Measurements from ENCODE around the gene CD164. TPM values are rescaled to one million over a fixed set of nuclear protein-coding genes. Genes with fewer than 3 reads are reported as not detected.

CD164 gene
- polyA plus RNA-seq, 1 of the 3 experiments (the other 2 are of a cell fraction) = 83.4 TPM

DNA sequence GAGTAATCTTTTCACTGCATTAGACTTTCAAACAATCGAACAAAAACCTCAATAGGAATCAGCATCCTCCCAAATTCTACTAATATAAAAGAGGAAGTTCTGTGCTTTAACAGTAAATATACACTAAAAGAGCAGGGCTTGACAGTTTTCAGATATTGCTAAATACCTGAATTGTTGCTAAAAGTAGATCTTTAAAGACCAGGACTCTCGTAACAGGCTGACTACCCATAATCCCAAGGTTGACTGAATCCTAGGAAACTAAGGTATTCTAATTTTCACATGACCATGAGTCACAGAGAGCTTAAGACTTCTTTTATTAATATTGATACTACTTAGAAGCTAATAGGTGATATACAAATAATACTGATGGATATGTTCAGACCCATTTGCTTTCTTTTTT is 10.1 kb downstream of the CD164 start:
- ChIA-PET POLR2A (no interaction called here), CTCF (interaction anchor here (1.0 to 1.5 kb wide), 4 partner anchors 11 to 185 kb away, joined by 3 to 6 read pairs (median 3); no protein-coding TSS in a partner anchor)
- no peak for DNase-seq
- WGBS (ENCODE audit: low lambda C conversion rate) = 88% methylated on average over 2 of the region's 2 CpGs
- H3F3A ChIP-seq (replicated peaks; ENCODE audit: insufficient read depth) = peaks cover 14% of the 10 kb centered on the region
- peaks cover 86 to 89% of the 10 kb centered on the region in 2 experiments for H3K36me3 ChIP-seq (replicated peaks in 1 of 2; ENCODE audit: control insufficient read depth in 1 of 2, insufficient read depth in 2 of 2, low read length in 1 of 2)
- H4K20me1 ChIP-seq (ENCODE audit: insufficient read depth) = peaks cover 10% of the 10 kb centered on the region
- no peaks in the 10 kb centered on the region for H3K9me2 ChIP-seq
- peaks cover 46% of the 10 kb centered on the region for H3K79me2 ChIP-seq (ENCODE audit: insufficient read depth)
- no peak overlapping the region for H3K4me3 ChIP-seq (ENCODE audit: low read depth in 2 of 2, low read length in 1 of 2)
- H3K27ac ChIP-seq (ENCODE audit: low read depth in 2 of 2, low read length in 1 of 2) = no peak overlapping the region
- TF ChIP-seq FOXM1 (IDR thresholded peaks at IDR 0.05; ENCODE audit: low read depth) (no peak), POLR2AphosphoS5 (IDR thresholded peaks at IDR 0.05; ENCODE audit: low read depth, low read length) (no peak), YY1 (IDR thresholded peaks at IDR 0.05; ENCODE audit: low read depth) (no peak), NFIC (IDR thresholded peaks at IDR 0.05; ENCODE audit: borderline replicate concordance) (no peak), GATA2 (CRISPR knock-in tag; IDR thresholded peaks at IDR 0.05) (no peak), NRF1 (IDR thresholded peaks at IDR 0.05; ENCODE audit: low read depth, low read length) (no peak), RFX5 (IDR thresholded peaks at IDR 0.05; ENCODE audit: low read length) (no peak), TEAD4 (IDR thresholded peaks at IDR 0.05; ENCODE audit: borderline replicate concordance, insufficient read depth) (no peak), MXI1 (IDR thresholded peaks at IDR 0.05; ENCODE audit: low read depth, low read length) (no peak)
- TF ChIP-seq, protein P1, sequence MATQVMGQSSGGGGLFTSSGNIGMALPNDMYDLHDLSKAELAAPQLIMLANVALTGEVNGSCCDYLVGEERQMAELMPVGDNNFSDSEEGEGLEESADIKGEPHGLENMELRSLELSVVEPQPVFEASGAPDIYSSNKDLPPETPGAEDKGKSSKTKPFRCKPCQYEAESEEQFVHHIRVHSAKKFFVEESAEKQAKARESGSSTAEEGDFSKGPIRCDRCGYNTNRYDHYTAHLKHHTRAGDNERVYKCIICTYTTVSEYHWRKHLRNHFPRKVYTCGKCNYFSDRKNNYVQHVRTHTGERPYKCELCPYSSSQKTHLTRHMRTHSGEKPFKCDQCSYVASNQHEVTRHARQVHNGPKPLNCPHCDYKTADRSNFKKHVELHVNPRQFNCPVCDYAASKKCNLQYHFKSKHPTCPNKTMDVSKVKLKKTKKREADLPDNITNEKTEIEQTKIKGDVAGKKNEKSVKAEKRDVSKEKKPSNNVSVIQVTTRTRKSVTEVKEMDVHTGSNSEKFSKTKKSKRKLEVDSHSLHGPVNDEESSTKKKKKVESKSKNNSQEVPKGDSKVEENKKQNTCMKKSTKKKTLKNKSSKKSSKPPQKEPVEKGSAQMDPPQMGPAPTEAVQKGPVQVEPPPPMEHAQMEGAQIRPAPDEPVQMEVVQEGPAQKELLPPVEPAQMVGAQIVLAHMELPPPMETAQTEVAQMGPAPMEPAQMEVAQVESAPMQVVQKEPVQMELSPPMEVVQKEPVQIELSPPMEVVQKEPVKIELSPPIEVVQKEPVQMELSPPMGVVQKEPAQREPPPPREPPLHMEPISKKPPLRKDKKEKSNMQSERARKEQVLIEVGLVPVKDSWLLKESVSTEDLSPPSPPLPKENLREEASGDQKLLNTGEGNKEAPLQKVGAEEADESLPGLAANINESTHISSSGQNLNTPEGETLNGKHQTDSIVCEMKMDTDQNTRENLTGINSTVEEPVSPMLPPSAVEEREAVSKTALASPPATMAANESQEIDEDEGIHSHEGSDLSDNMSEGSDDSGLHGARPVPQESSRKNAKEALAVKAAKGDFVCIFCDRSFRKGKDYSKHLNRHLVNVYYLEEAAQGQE (IDR thresholded peaks at IDR 0.05; ENCODE audit: low read depth, low read length) = no peak
- TF ChIP-seq, protein P2, sequence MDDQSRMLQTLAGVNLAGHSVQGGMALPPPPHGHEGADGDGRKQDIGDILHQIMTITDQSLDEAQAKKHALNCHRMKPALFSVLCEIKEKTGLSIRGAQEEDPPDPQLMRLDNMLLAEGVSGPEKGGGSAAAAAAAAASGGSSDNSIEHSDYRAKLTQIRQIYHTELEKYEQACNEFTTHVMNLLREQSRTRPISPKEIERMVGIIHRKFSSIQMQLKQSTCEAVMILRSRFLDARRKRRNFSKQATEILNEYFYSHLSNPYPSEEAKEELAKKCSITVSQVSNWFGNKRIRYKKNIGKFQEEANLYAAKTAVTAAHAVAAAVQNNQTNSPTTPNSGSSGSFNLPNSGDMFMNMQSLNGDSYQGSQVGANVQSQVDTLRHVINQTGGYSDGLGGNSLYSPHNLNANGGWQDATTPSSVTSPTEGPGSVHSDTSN (IDR thresholded peaks at IDR 0.05) = no peak
- no peak overlapping the region for H3K9ac ChIP-seq
- no peak overlapping the region for H2AFZ ChIP-seq (ENCODE audit: low read depth)
- no peaks in the 10 kb centered on the region for H3K27me3 ChIP-seq (ENCODE audit: insufficient read depth)
- no peaks in the 10 kb centered on the region for H3K9me3 ChIP-seq
- H3K4me2 ChIP-seq = no peak overlapping the region
- no peaks in the 10 kb centered on the region; a peak in 2 of 4 replicates for H3K4me1 ChIP-seq (ENCODE audit: control insufficient read depth in 1 of 2, insufficient read depth in 2 of 2, low read depth in 1 of 2, low read length in 1 of 2)

DNA sequence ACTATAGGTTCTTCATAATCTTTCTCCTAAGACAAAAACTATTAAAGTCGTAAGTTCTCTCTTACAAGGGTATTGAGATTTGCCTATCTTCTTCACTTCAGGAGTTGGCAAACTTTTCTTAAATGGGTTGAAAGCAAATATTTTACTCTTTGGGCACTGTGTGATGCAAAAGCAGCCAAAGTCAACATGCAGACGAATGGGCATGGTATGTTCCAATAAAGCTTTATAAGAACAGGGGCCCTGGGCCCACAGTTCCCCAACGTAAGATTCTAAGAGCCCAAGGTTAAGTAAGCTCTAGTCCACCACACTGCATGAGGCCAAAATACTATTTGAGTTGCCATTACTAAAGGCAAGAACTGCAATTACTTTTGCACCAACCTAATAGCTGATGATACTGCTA is 11.5 kb downstream of the CD164 start:
- no peak overlapping the region for H3K4me2 ChIP-seq
- no peaks in the 10 kb centered on the region; the same call in 1 of the 2 replicates for H4K20me1 ChIP-seq (ENCODE audit: insufficient read depth)
- H3K27ac ChIP-seq (ENCODE audit: low read depth in 2 of 2, low read length in 1 of 2) = no peak overlapping the region
- H3K9me2 ChIP-seq = no peaks in the 10 kb centered on the region
- WGBS (ENCODE audit: low lambda C conversion rate) = 65% methylated on average over 3 of the region's 3 CpGs
- H3K9me3 ChIP-seq = no peaks in the 10 kb centered on the region
- no peak overlapping the region for H3K4me3 ChIP-seq (ENCODE audit: low read depth in 2 of 2, low read length in 1 of 2)
- POLR2A ChIA-PET = no interaction called here
- TF ChIP-seq EZH2phosphoT487 (IDR thresholded peaks at IDR 0.05; ENCODE audit: borderline replicate concordance, low read depth) (no peak), TCF12 (IDR thresholded peaks at IDR 0.05) (no peak), GATA2 (CRISPR knock-in tag; IDR thresholded peaks at IDR 0.05) (no peak), NFIC (IDR thresholded peaks at IDR 0.05; ENCODE audit: borderline replicate concordance) (no peak), EP300 (IDR thresholded peaks at IDR 0.05; ENCODE audit: borderline replicate concordance in 1 of 2, low read depth in 1 of 2, low read length in 1 of 2) (no peak), FOSL2 (IDR thresholded peaks at IDR 0.05; ENCODE audit: borderline replicate concordance, low read depth) (no peak), TEAD4 (IDR thresholded peaks at IDR 0.05; ENCODE audit: borderline replicate concordance, insufficient read depth) (no peak), FOXM1 (IDR thresholded peaks at IDR 0.05; ENCODE audit: low read depth) (no peak)
- TF ChIP-seq, protein P3, sequence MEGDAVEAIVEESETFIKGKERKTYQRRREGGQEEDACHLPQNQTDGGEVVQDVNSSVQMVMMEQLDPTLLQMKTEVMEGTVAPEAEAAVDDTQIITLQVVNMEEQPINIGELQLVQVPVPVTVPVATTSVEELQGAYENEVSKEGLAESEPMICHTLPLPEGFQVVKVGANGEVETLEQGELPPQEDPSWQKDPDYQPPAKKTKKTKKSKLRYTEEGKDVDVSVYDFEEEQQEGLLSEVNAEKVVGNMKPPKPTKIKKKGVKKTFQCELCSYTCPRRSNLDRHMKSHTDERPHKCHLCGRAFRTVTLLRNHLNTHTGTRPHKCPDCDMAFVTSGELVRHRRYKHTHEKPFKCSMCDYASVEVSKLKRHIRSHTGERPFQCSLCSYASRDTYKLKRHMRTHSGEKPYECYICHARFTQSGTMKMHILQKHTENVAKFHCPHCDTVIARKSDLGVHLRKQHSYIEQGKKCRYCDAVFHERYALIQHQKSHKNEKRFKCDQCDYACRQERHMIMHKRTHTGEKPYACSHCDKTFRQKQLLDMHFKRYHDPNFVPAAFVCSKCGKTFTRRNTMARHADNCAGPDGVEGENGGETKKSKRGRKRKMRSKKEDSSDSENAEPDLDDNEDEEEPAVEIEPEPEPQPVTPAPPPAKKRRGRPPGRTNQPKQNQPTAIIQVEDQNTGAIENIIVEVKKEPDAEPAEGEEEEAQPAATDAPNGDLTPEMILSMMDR (IDR thresholded peaks at IDR 0.05) = no peak
- peaks cover 14% of the 10 kb centered on the region for H3F3A ChIP-seq (replicated peaks; ENCODE audit: insufficient read depth)
- CTCF ChIA-PET = interaction anchor here (0.7 to 1.8 kb wide), 8 partner anchors 9 to 279 kb away, joined by 3 to 11 read pairs (median 4); no protein-coding TSS in a partner anchor
- H2AFZ ChIP-seq (ENCODE audit: low read depth) = no peak overlapping the region
- no peak overlapping the region for H3K9ac ChIP-seq
- no peaks in the 10 kb centered on the region; a peak in 2 of 4 replicates for H3K4me1 ChIP-seq (ENCODE audit: control insufficient read depth in 1 of 2, insufficient read depth in 2 of 2, low read depth in 1 of 2, low read length in 1 of 2)
- H3K79me2 ChIP-seq (ENCODE audit: insufficient read depth) = peaks cover 36% of the 10 kb centered on the region
- DNase-seq = no peak
- no peaks in the 10 kb centered on the region for H3K27me3 ChIP-seq (ENCODE audit: insufficient read depth)
- peaks cover 86 to 89% of the 10 kb centered on the region in 2 experiments for H3K36me3 ChIP-seq (replicated peaks in 1 of 2; ENCODE audit: control insufficient read depth in 1 of 2, insufficient read depth in 2 of 2, low read length in 1 of 2)
